ENCODE data around the gene DCDC2C. TPM values are rescaled to one million over a fixed set of nuclear protein-coding genes. Genes with fewer than 3 reads are reported as not detected.
A peak's percentile ranks its signal among the peaks of the same experiment; 100 is the strongest.

The DCDC2C gene
- total and polyA plus RNA-seq, 2 experiments from 2014 or later: 0.45 TPM; not detected in 1

DNA sequence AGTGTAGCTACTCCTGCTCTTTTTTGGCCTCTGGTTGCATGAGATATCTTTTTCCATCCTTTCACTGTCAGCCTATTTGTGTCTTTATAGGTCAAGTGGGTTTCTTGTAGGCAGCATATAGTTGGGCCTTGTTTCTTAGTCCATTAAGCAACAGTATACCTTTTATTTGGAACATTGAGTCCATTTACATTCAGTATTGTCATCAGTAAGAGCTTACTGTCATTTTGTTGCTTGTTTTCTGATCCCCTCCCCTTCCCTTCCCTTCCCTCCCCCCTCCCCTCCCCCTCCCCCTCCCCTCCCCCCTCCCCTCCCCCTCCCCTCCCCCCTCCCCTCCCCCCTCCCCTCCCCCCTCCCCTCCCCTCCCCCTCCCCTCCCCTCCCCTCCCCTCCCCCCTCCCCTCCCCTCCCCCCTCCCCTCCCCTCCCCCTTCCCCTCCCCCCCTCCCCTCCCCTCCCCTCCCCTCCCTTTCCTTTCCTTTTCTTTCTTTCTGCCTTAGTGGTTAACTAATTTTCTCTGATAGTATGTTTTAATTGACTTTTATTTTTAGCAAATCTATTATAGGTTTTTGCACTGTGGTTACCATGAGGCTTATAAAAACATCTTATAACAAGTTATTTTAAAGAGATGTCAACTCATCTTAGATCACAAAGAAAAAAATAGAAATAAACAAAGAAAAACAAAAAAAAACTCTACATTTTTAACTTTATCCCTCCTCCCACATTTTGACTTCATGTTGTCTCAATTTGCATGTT, 13.2 kb upstream of the DCDC2C start:
- no peaks in the 10 kb centered on the region for H3K79me2 ChIP-seq (replicated peaks; ENCODE audit: insufficient read depth)
- H3K4me3 ChIP-seq: no peak overlapping the region
- no peaks in the 10 kb centered on the region for H3K27me3 ChIP-seq (ENCODE audit: insufficient read depth)
- no peaks in the 10 kb centered on the region for H3K4me1 ChIP-seq (ENCODE audit: insufficient read depth)
- H3K27ac ChIP-seq (ENCODE audit: low read depth): no peak overlapping the region
- TF ChIP-seq CTCF (conservative IDR thresholded peaks at IDR 0.05; ENCODE audit: low read depth in 2 of 2): no peak
- H3K4me2 ChIP-seq: no peak overlapping the region
- Mint-ChIP-seq H3K4me3 (no peak overlapping the region), H3K27me3 (ENCODE audit: insufficient read depth, low read depth, poor library complexity) (no peaks in the 10 kb centered on the region), H3K9me3 (peaks cover 71% of the 10 kb centered on the region), H3K4me1 (no peaks in the 10 kb centered on the region), H3K36me3 (ENCODE audit: low read depth) (peaks cover 8% of the 10 kb centered on the region; the same call in 2 of the 3 replicates), H3K27ac (no peak overlapping the region)
- H4K20me1 ChIP-seq (replicated peaks; ENCODE audit: insufficient read depth): no peaks in the 10 kb centered on the region
- H3K9me2 ChIP-seq (ENCODE audit: insufficient read depth): 0 out of 2 replicates have a peak, but pooled peaks cover 3% of the 10 kb centered on the region
- H2AFZ ChIP-seq: no peak overlapping the region
- no peak for ATAC-seq
- H3K36me3 ChIP-seq (ENCODE audit: insufficient read depth): no peaks in the 10 kb centered on the region
- DNase-seq (ENCODE audit: low spot score): no peak
- H3F3A ChIP-seq (replicated peaks; ENCODE audit: low read depth): no peaks in the 10 kb centered on the region

DNA sequence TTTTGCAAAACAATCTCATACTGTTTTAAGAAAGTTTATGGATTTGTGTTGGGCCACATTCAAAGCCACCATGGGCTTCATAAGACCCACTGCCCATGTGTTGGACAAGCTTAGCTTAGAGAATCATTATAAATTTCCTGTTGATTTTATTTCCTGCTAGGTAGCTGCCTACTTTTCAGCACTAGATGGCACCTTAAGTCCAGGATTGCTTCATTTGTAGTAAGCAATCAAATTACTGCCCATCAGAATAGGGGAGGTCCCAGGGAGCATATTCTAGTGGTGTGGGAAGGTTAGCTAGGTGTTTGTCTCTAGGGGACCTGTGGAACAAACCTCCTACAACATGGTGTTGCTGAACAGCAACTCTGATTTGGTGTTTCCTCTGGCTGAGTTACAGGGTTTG, 11.0 kb upstream of the DCDC2C start:
- H4K20me1 ChIP-seq (replicated peaks; ENCODE audit: insufficient read depth): no peaks in the 10 kb centered on the region
- H3K9me2 ChIP-seq (ENCODE audit: insufficient read depth): 0 out of 2 replicates have a peak, but pooled peaks cover 3% of the 10 kb centered on the region
- H3K4me3 Mint-ChIP-seq: no peak overlapping the region
- no peaks in the 10 kb centered on the region for H3K4me1 Mint-ChIP-seq
- H3K4me1 ChIP-seq (ENCODE audit: insufficient read depth): no peaks in the 10 kb centered on the region
- H3K9me3 Mint-ChIP-seq: peaks cover 73% of the 10 kb centered on the region
- peaks cover 8% of the 10 kb centered on the region; the same call in 2 of the 3 replicates for H3K36me3 Mint-ChIP-seq (ENCODE audit: low read depth)
- no peaks in the 10 kb centered on the region for H3K27me3 Mint-ChIP-seq (ENCODE audit: insufficient read depth, low read depth, poor library complexity)
- no peak overlapping the region for H3K27ac Mint-ChIP-seq
- no peak overlapping the region for H3K27ac ChIP-seq (ENCODE audit: low read depth)
- H3K4me2 ChIP-seq: no peak overlapping the region
- H2AFZ ChIP-seq: no peak overlapping the region
- no peaks in the 10 kb centered on the region for H3K36me3 ChIP-seq (ENCODE audit: insufficient read depth)
- H3F3A ChIP-seq (replicated peaks; ENCODE audit: low read depth): no peaks in the 10 kb centered on the region
- ATAC-seq: peak; percentile 70
- no peaks in the 10 kb centered on the region for H3K27me3 ChIP-seq (ENCODE audit: insufficient read depth)
- no peak overlapping the region for H3K4me3 ChIP-seq
- TF ChIP-seq ETS1 (IDR thresholded peaks at IDR 0.05) (no peak), CTCF (conservative IDR thresholded peaks at IDR 0.05; ENCODE audit: low read depth in 2 of 2) (peak; percentile 73 to 75)
- DNase-seq (ENCODE audit: low spot score): peak; percentile 63
- H3K79me2 ChIP-seq (replicated peaks; ENCODE audit: insufficient read depth): no peaks in the 10 kb centered on the region

DNA sequence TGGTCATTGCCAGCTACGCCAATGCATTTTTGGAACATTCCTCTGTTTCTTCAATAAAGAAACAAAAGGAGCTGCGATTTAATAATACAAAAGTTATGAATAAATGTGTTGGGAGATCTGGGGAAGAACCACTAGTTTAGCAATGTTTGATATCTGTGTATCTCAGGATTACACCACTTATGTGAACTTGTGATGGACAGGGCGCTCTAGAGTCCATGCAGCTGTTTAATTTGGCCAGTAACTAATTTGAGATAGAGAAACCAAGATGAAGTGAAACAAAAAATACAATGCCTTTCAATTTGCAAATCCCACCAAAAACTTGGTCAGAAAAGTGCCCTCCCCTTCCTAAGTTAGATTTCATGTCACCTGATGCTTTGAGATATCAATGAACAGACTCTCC, 6.8 kb upstream of the DCDC2C start:
- Histone ChIP-seq H3K4me3 (no peak overlapping the region), H3K36me3 (ENCODE audit: insufficient read depth) (no peaks in the 10 kb centered on the region), H3K27me3 (ENCODE audit: insufficient read depth) (peaks cover 12% of the 10 kb centered on the region), H3K27ac (ENCODE audit: low read depth) (no peak overlapping the region), H2AFZ (no peak overlapping the region), H4K20me1 (replicated peaks; ENCODE audit: insufficient read depth) (no peaks in the 10 kb centered on the region), H3F3A (replicated peaks; ENCODE audit: low read depth) (no peaks in the 10 kb centered on the region), H3K4me2 (no peak overlapping the region), H3K9me2 (ENCODE audit: insufficient read depth) (no peaks in the 10 kb centered on the region), H3K79me2 (replicated peaks; ENCODE audit: insufficient read depth) (no peaks in the 10 kb centered on the region), H3K4me1 (ENCODE audit: insufficient read depth) (no peaks in the 10 kb centered on the region)
- Mint-ChIP-seq H3K4me3 (no peak overlapping the region), H3K27me3 (ENCODE audit: insufficient read depth, low read depth, poor library complexity) (no peaks in the 10 kb centered on the region), H3K4me1 (no peaks in the 10 kb centered on the region), H3K27ac (no peak overlapping the region), H3K9me3 (peaks cover 59% of the 10 kb centered on the region), H3K36me3 (ENCODE audit: low read depth) (no peaks in the 10 kb centered on the region)
- no peak for DNase-seq (ENCODE audit: low spot score)
- ATAC-seq: no peak
- TF ChIP-seq ETS1 (IDR thresholded peaks at IDR 0.05): no peak
- no peak for TF ChIP-seq ZNF331 (CRISPR knock-in tag; IDR thresholded peaks at IDR 0.05; ENCODE audit: low read depth)
- TF ChIP-seq JUNB (IDR thresholded peaks at IDR 0.05; ENCODE audit: unreplicated experiment): no peak
- no peak for TF ChIP-seq EZH2 (IDR thresholded peaks at IDR 0.05; ENCODE audit: low read depth, unreplicated experiment)
- TF ChIP-seq, protein P1, sequence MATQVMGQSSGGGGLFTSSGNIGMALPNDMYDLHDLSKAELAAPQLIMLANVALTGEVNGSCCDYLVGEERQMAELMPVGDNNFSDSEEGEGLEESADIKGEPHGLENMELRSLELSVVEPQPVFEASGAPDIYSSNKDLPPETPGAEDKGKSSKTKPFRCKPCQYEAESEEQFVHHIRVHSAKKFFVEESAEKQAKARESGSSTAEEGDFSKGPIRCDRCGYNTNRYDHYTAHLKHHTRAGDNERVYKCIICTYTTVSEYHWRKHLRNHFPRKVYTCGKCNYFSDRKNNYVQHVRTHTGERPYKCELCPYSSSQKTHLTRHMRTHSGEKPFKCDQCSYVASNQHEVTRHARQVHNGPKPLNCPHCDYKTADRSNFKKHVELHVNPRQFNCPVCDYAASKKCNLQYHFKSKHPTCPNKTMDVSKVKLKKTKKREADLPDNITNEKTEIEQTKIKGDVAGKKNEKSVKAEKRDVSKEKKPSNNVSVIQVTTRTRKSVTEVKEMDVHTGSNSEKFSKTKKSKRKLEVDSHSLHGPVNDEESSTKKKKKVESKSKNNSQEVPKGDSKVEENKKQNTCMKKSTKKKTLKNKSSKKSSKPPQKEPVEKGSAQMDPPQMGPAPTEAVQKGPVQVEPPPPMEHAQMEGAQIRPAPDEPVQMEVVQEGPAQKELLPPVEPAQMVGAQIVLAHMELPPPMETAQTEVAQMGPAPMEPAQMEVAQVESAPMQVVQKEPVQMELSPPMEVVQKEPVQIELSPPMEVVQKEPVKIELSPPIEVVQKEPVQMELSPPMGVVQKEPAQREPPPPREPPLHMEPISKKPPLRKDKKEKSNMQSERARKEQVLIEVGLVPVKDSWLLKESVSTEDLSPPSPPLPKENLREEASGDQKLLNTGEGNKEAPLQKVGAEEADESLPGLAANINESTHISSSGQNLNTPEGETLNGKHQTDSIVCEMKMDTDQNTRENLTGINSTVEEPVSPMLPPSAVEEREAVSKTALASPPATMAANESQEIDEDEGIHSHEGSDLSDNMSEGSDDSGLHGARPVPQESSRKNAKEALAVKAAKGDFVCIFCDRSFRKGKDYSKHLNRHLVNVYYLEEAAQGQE (IDR thresholded peaks at IDR 0.05; ENCODE audit: unreplicated experiment): no peak
- no peak for TF ChIP-seq POLR2AphosphoS5 (IDR thresholded peaks at IDR 0.05; ENCODE audit: low read depth)
- TF ChIP-seq NANOG (IDR thresholded peaks at IDR 0.05; ENCODE audit: borderline replicate concordance): no peak

All from GM23338 (cell line).